Mesodermal cell (in vitro differentiated cells): ENCODE measurements around the gene RASL11B.
"Not testable (repeated sequence)": the region's sequence is repeated elsewhere in the genome, so short reads cannot be mapped to it uniquely, and the experiment has no call there.

ENCODE experiments used
- H3K27ac ChIP-seq: 2 replicates; pipeline ENCODE4 v1.7.0; 2013; ENCODE audit warnings: mild to moderate bottlenecking, low read depth, low read length, moderate library complexity; ENCODE audit not compliant: severe bottlenecking
- H3K36me3 ChIP-seq: 2 replicates; pipeline ENCODE4 v1.7.1; 2013; ENCODE audit warnings: mild to moderate bottlenecking, low read length, moderate library complexity; ENCODE audit not compliant: control insufficient read depth, insufficient read depth
- H3K4me1 ChIP-seq: one replicate; pipeline ENCODE4 v1.7.1; 2013; ENCODE audit warnings: mild to moderate bottlenecking, low read length; ENCODE audit not compliant: insufficient read depth, control insufficient read depth, poor library complexity, severe bottlenecking
- H3K4me3 ChIP-seq: 2 replicates; pipeline ENCODE4 v1.7.0; 2013; ENCODE audit warnings: low read length, control low read depth, mild to moderate bottlenecking; ENCODE audit not compliant: insufficient read depth, poor library complexity, severe bottlenecking; ENCODE audit errors: extremely low read depth
- H3K9me3 ChIP-seq: 2 replicates; pipeline ENCODE4 v1.7.1; 2013; ENCODE audit warnings: mild to moderate bottlenecking, low read length, moderate library complexity; ENCODE audit not compliant: control insufficient read depth
- WGBS, 2 experiments: methylation state at CpG; one replicate each; pipeline ENCODE4 v1.1.5; 2013; ENCODE audit warnings: missing lambda C conversion rate in 2 of 2; ENCODE audit not compliant: insufficient coverage in 2 of 2; 5-methylcytosine and 5-hydroxymethylcytosine counted together

RASL11B gene

DNA sequence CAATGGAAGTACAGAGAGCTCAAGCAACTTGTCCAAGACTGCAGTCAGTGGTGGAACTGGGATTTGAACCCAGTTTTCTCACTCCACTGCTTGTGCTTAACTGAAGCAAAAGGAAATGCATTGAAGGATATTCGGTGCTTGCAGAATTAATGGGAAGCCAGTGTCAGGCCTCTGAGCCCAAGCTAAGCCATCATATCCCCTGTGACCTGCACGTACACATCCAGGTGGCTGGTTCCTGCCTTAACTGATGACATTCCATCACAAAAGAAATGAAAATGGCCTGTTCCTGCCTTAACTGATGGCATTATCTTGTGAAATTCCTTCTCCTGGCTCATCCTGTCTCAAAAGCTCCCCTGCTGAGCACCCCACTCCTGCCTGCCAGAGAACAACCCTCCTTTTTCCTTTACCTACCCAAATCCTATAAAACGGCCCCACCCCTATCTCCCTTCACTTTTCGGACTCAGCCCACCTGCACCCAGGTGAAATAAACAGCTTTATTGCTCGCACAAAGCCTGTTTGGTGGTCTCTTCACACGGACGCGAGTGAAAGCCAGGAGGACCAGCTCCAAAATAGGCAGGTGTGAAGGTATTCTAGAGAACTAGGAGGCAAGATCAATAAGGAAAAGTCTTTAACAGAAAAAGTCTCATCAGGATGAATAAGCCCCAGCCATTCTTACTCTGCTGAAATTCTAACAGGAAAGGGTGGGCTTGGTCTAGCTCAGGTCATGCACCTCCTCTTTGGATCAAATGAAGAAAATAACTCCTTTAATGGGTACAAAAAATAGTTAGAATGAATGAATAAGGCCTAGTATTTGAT, 27.3 kb upstream of the RASL11B start:
- H3K9me3 ChIP-seq, H3K27ac ChIP-seq, H3K4me3 ChIP-seq, H3K36me3 ChIP-seq: not testable (repeated sequence)
- peaks cover 26% of the 10 kb centered on the region for H3K4me1 ChIP-seq
- 27 to 29% methylated on average over 5 to 7 of the region's 8 CpGs for WGBS, 2 experiments

DNA sequence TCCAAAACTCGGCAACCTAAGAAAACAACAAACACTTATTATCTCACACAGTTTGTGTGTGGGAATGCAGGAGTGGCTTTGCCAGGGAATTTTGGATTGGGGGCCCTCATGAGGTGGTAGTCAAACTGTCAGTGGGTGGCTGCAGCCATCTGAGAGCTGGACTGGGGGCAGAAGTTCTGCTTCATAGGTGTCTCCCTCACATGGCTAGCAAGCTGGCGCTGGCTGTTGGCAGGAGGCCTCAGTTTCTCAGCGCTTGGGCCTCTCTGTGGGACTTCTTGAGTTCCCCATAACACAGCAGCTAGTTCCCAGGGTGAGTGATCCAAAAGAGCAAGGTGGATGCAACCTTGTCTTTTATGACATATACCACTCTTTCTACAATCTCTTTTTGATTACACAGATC, 26.0 kb upstream of the RASL11B start:
- no peaks in the 10 kb centered on the region for H3K9me3 ChIP-seq
- no peak overlapping the region for H3K27ac ChIP-seq
- WGBS, 2 experiments = 91 to 94% methylated on average over 2 of the region's 3 CpGs

DNA sequence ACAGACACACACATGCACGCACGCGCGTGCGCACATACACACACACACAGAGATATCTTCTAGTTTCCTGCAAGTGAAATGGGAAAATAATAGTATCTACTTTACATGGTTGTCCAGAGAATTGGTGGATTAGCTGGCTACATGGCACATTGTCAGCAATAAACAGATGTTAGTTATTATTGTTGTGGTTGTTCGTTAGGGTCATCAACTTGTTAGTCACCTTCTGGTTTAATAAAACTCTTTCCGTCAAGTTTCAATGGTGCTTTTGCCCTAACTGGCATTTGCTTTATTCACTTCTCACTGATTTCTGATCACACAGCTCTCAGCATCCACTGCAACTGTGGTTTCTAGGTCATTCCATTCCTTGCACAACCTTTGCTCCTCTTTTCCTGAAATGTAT, 25.4 kb upstream of the RASL11B start:
- Histone ChIP-seq H3K4me3 (no peak overlapping the region), H3K4me1 (peaks cover 38% of the 10 kb centered on the region), H3K9me3 (no peaks in the 10 kb centered on the region), H3K36me3 (no peaks in the 10 kb centered on the region), H3K27ac (no peak overlapping the region)
- WGBS, 2 experiments = 86 to 94% methylated on average over 1 to 2 of the region's 7 CpGs

More for the DNA sequence above, 26.0 kb upstream of the RASL11B start:
- Histone ChIP-seq H3K4me3 (no peak overlapping the region), H3K36me3 (no peaks in the 10 kb centered on the region), H3K4me1 (peaks cover 37% of the 10 kb centered on the region)

DNA sequence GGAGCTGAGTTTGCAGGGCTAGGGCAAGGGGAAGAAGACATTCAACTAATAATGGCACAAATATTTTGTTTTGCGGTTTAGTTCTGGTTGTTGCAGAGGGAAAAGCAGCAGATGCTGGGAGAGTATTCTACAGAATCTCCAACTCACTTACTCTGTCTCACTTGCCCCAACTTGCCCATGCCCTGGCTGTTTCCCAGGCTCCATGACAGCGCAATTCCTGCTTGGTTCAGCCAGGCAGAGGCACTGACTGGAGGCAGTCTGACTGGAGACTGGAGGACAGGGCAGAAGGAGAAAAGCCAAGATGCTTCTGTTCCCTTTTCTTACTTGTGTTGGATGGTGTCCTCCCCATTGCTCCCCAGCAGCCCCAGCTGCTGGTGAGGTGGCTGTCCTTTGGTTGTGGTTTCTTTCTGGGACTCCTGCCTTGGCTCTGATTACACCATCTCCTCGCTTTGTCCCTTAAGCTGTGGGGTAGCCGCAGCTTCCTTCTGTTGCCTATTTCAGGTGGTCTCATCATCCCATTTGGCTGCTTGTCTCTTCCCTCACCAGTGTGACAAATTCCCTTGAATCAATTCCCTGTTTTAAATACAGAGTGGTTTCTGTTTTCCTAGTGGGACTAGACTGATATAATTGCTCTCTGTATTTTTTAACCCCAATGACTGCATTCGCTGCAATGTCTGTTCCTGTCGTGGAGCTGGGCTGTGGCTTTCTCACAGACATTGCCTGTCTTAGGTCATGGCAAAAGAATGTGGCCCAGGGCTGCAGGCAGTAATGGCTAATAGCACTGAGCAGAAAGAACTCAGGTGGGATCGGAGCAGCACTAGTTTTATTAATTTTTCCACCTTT, 24.2 kb upstream of the RASL11B start:
- H3K4me3 ChIP-seq = no peak overlapping the region
- peak overlapping the region; percentile 90 for H3K27ac ChIP-seq
- H3K36me3 ChIP-seq = no peaks in the 10 kb centered on the region
- peaks cover 49% of the 10 kb centered on the region for H3K4me1 ChIP-seq
- WGBS, 2 experiments = 61 to 68% methylated on average over 4 of the region's 7 CpGs
- H3K9me3 ChIP-seq = no peaks in the 10 kb centered on the region

DNA sequence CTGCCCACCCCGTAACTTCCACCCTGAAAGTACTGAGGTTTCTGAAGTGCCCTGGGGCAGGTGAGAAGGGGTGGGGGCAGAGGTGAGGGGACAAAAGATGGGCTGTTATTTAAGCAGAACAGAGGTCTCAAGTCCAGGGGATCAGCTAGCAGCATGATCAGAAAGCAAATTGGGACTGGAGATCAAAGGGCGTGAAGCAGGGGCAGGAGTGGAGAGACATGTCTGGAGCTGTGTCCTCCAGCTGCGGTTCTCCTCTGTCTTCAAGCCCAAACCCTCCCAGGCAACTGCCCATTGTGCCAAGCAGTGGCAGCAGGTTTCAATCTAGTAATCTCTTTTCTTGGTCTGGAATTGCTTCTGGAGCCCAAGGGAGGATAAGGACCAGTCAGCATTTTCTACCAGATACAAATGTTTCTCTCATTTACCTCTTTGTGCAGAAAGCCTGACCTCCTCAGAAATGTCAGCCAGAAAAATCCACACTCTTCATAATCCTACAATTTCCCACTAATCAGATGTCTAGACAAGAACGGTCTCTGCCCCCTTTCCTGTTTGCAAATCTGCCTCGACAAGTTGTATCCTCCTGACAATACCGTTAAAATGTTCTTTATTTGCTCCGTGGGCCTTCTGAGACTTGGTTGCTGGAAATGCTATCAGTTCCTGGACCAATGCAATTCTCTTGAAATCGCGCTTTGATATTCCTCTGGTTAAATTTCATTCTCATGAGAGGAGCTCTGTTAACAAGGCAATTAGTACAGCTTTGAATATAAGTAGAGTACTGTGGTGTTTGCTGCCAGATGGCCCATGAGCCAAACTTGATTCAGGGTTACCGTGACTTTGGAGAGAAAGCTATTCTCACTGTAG, 23.2 kb upstream of the RASL11B start:
- Histone ChIP-seq H3K27ac (peak overlapping the region; percentile 90), H3K4me3 (no peak overlapping the region), H3K4me1 (peaks cover 56% of the 10 kb centered on the region), H3K36me3 (no peaks in the 10 kb centered on the region), H3K9me3 (no peaks in the 10 kb centered on the region)
- 85 to 91% methylated on average over 8 of the region's 10 CpGs for WGBS, 2 experiments

DNA sequence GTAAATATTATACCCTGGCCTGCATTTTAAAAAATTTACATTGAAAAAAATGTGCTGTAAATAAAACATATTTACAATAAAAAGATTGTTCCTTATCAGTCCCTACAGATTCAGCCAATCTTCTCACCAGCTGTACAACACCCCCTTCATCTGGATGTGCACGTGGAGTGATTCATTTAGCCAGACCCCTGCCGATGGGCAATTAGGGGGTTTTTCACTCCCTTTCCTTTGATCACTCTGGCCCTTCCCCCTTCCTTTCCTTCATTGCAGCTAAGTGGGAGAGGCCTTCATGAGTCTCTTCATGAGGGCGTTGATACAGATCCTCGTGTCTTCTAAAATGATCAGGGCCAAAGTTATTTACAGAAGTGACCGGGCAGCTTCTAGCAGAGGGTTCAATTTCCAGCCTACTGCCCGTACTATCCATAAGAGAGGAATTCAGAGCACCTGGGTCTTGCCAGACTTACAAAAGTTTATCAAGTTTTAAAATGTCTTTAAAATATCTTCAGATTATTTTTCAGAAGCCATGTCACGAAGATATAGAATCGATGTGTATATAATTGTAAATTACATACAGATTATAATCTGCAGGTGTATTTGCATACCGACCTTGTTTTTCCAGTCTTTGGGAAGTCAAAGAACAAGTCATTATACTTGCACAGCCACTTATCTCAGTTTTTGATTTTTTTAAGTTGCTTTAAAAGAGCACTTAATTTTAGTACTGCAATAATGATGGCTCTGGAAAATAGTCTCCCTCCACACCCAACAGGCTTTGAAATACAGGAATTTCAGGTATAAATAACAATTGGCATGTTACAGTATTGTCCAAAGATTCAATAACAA, 21.4 kb upstream of the RASL11B start:
- Histone ChIP-seq H3K4me1 (peaks cover 57% of the 10 kb centered on the region), H3K9me3 (no peaks in the 10 kb centered on the region), H3K36me3 (no peaks in the 10 kb centered on the region), H3K27ac (no peak overlapping the region), H3K4me3 (no peak overlapping the region)
- 24% methylated on average over 3 of the region's 9 CpGs; no CpG with 5 or more reads in 1 of the 2 experiments for WGBS, 2 experiments

DNA sequence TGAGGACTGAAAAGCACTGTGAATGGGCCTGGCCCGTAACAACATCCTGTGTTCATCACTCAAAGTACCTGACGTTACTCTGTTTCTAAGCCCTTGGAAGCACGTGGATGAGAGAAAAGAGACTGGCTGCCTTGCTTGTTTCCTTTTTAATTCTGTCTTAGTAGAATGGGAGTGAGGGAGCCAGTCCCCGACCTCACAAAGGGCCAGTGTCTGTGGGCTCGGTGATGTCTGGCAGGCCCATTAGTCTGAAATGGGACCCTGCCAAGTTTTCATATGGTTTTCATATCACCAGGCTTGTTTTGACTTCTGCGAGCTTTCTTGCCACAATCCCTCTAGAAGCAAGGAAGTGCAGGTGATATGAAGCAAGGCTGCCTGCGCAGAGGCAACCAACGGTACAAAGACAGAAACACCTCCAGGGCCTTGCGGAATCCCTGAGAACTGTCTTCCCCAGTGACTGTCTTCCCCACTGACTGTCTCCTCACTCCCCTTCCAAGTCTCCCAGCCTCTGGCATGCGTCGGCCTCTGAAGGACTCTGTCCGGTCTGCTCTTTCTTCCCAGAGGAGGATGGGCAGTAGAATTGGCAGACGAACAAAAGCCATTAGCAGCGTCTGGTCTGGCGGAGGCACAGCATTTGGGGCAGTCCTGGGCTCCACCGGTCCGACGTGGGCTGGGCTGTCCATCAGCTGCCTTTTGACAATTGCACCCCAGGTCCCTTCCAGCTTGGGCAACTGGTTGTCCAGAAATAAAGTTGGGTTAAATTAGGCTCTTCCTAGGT, 20.2 kb upstream of the RASL11B start:
- Histone ChIP-seq H3K4me3 (no peak overlapping the region), H3K9me3 (no peaks in the 10 kb centered on the region), H3K4me1 (peaks cover 57% of the 10 kb centered on the region), H3K27ac (peak overlapping the region; percentile 43), H3K36me3 (no peaks in the 10 kb centered on the region)
- WGBS, 2 experiments = 82% methylated on average over 16 of the region's 18 CpGs

DNA sequence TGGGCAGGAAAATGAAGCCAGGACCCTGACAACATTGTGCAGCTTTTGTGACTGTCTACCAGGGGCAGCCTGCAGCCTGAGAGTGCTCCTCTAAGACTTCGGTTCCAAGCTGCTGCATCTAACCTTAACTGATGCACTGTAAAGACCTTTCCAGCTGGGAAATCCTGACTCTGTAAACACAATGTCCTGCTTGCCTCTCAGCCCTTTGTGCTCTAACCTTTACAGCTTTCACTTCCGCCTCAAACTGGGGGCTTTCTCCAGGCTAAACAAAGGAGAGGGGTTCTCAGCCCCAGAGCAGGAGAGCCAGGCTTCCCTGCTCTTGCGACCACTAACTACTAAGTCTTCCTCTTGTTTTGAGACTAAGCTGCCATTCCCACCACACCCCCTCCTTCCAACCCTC, 19.3 kb upstream of the RASL11B start:
- no peaks in the 10 kb centered on the region for H3K36me3 ChIP-seq
- peak overlapping the region; percentile 59 for H3K27ac ChIP-seq
- no peak overlapping the region for H3K4me3 ChIP-seq
- WGBS, 2 experiments = 55 to 62% methylated on average over 2 to 3 of the region's 3 CpGs
- H3K4me1 ChIP-seq = peaks cover 50% of the 10 kb centered on the region
- H3K9me3 ChIP-seq = no peaks in the 10 kb centered on the region

DNA sequence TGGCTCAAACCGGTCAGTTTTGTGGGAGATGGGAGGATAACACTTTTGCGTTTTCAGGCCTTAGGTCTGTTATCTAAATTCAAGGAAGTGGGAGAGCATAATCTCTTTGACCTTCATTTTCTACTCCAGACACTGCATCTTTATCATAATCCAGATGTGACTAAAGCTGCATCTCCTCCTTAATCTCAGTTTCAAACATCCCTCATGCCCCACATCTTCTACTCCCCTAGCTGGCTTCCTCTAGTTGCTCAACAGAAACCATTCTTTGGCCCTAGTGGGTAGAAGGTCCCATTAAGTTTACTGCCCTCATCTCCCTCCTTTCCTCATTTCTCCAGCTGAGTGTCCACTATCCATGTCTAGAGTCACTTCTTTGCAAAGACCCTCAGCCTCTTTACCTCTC, 18.8 kb upstream of the RASL11B start:
- Histone ChIP-seq H3K36me3 (no peaks in the 10 kb centered on the region), H3K27ac (no peak overlapping the region), H3K9me3 (no peaks in the 10 kb centered on the region), H3K4me1 (peaks cover 45% of the 10 kb centered on the region), H3K4me3 (no peak overlapping the region)
- 67% methylated on average over 1 of the region's 2 CpGs; no CpG with 5 or more reads in 1 of the 2 experiments for WGBS, 2 experiments
